ENCODE measurements around the gene AQP2.

- no peak for TF ChIP-seq CTCF (conservative IDR thresholded peaks at IDR 0.05)
- TF ChIP-seq ZFX (IDR thresholded peaks at IDR 0.05), result no peak
These were observed 22.1 kb upstream of the AQP2 start for GRCh38 chr12:49928471-49928870.

Measured in C4-2B (cell line).